Loucy (cell line): ENCODE data around the gene NR1H2.

Source experiments
- EZH2phosphoT487 ChIP-seq: fragments of 200-600 bp; IDR thresholded peaks from 2 replicates; pipeline ENCODE4 v1.6.1; 2018; ENCODE audit warnings: antibody characterized with exemption, mild to moderate bottlenecking, moderate library complexity, borderline replicate concordance
- TF ChIP-seq, protein P1 (sequence below): fragments of 200-600 bp; sonication (generic); conservative IDR thresholded peaks from 2 replicates; pipeline ENCODE4 v1.5.1; 2014; ENCODE audit warnings: mild to moderate bottlenecking, antibody characterized with exemption, low read length

DNA sequence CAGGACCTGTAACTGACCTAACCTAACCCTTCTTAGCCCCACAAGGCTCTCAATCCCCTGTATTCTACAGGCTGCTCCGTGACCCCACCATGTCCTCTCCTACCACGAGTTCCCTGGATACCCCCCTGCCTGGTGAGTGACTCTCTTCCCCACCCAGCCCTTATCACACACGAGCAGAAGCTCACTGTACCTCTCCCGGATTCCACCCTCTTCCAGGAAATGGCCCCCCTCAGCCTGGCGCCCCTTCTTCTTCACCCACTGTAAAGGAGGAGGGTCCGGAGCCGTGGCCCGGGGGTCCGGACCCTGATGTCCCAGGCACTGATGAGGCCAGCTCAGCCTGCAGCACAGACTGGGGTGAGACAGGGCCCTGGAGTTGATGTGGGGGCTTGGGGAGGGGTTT lies 1.3 kb downstream of the NR1H2 start:
- TF ChIP-seq, protein P1, sequence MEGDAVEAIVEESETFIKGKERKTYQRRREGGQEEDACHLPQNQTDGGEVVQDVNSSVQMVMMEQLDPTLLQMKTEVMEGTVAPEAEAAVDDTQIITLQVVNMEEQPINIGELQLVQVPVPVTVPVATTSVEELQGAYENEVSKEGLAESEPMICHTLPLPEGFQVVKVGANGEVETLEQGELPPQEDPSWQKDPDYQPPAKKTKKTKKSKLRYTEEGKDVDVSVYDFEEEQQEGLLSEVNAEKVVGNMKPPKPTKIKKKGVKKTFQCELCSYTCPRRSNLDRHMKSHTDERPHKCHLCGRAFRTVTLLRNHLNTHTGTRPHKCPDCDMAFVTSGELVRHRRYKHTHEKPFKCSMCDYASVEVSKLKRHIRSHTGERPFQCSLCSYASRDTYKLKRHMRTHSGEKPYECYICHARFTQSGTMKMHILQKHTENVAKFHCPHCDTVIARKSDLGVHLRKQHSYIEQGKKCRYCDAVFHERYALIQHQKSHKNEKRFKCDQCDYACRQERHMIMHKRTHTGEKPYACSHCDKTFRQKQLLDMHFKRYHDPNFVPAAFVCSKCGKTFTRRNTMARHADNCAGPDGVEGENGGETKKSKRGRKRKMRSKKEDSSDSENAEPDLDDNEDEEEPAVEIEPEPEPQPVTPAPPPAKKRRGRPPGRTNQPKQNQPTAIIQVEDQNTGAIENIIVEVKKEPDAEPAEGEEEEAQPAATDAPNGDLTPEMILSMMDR: no peak
- TF ChIP-seq EZH2phosphoT487: no peak
